HG03039 (cell line): Measurements from ENCODE around the gene CDH11.

ENCODE experiments used
- ATAC-seq: cut with Tn5 transposase; IDR thresholded peaks from one replicate; pipeline ENCODE4 v1.9.1; 2021; ENCODE audit warnings: mild to moderate bottlenecking, moderate library complexity; ENCODE audit not compliant: unreplicated experiment

The CDH11 gene

GRCh38 chr16:65071433-65072311, 50.2 kb downstream of the CDH11 start:
- no peak for ATAC-seq

- no peak for ATAC-seq
These were observed 50.9 kb downstream of the CDH11 start for GRCh38 chr16:65070831-65071432.

- no peak for ATAC-seq
These were observed 52.1 kb downstream of the CDH11 start for GRCh38 chr16:65069766-65070165.

- ATAC-seq, result no peak
These were observed 52.8 kb downstream of the CDH11 start for GRCh38 chr16:65069065-65069464.

- no peak for ATAC-seq
These were observed 53.6 kb downstream of the CDH11 start for GRCh38 chr16:65068151-65068740.

- no peak for ATAC-seq
These were observed 55.2 kb downstream of the CDH11 start for GRCh38 chr16:65066651-65067050.

GRCh38 chr16:65065031-65065430, 56.8 kb downstream of the CDH11 start:
- ATAC-seq, result no peak

- ATAC-seq, result no peak
These were observed 57.7 kb downstream of the CDH11 start for GRCh38 chr16:65064131-65064530.

GRCh38 chr16:65062736-65063583, 58.9 kb downstream of the CDH11 start:
- no peak for ATAC-seq

- no peak for ATAC-seq
These were observed 59.8 kb downstream of the CDH11 start for GRCh38 chr16:65061935-65062518.

GRCh38 chr16:65061263-65061662, 60.6 kb downstream of the CDH11 start:
- ATAC-seq, result no peak

GRCh38 chr16:65059406-65059980, 62.4 kb downstream of the CDH11 start:
- ATAC-seq, result no peak

- ATAC-seq, result no peak
These were observed 64.7 kb downstream of the CDH11 start for GRCh38 chr16:65057184-65057583.

GRCh38 chr16:65054457-65054856, 67.4 kb downstream of the CDH11 start:
- ATAC-seq, result no peak

GRCh38 chr16:65049679-65050078, 72.2 kb downstream of the CDH11 start:
- ATAC-seq, result no peak

- no peak for ATAC-seq
These were observed 75.9 kb downstream of the CDH11 start for GRCh38 chr16:65045961-65046360.

GRCh38 chr16:65044873-65045272, 77.0 kb downstream of the CDH11 start:
- ATAC-seq, result no peak

GRCh38 chr16:65044026-65044425, 77.8 kb downstream of the CDH11 start:
- no peak for ATAC-seq

GRCh38 chr16:65042438-65043365, 79.2 kb downstream of the CDH11 start:
- no peak for ATAC-seq
